ENCODE data around the gene PARP2.

GRCh38 chr14:20294636-20295035 lies 48.8 kb upstream of the PARP2 start:
- TF ChIP-seq POLR2A (IDR thresholded peaks at IDR 0.05; ENCODE audit: low read depth, low read length) (no peak), TAF1 (IDR thresholded peaks at IDR 0.05; ENCODE audit: borderline replicate concordance, low read depth, low read length) (no peak), POLR2AphosphoS5 (IDR thresholded peaks at IDR 0.05; ENCODE audit: low read depth, low read length) (no peak)
